Neural cell (in vitro differentiated cells): Measurements from ENCODE around the gene ANAPC2. TPM values are rescaled to one million over a fixed set of nuclear protein-coding genes. Genes with fewer than 3 reads are reported as not detected.

Experiments
- H2AFZ ChIP-seq: fragments of 200-600, 300-800 bp; sonication (generic), shearing (Covaris generic); 2 replicates; pipeline ENCODE4 v1.6.0; 2014; ENCODE audit warnings: low read depth, mild to moderate bottlenecking, antibody characterized with exemption, low read length, moderate library complexity
- H3F3A ChIP-seq: fragments of 200-600 bp; shearing (Covaris generic); 2 replicates; pipeline ENCODE4 v1.6.1; 2016; ENCODE audit warnings: mild to moderate bottlenecking, moderate library complexity, mixed read lengths, antibody characterized with exemption, low read length; ENCODE audit not compliant: insufficient read depth, poor library complexity, severe bottlenecking
- H3K27ac ChIP-seq: fragments of 200-600, 300-800 bp; sonication (generic), shearing (Covaris generic); 2 replicates; pipeline ENCODE4 v1.5.1; 2014; ENCODE audit warnings: mild to moderate bottlenecking, low read length, moderate library complexity
- H3K27me3 ChIP-seq: fragments of 300-800, 200-600 bp; sonication (generic), shearing (Covaris generic); 2 replicates; pipeline ENCODE4 v1.6.0; 2014; ENCODE audit warnings: mild to moderate bottlenecking, low read depth, low read length, moderate library complexity; ENCODE audit not compliant: insufficient read depth
- H3K36me3 ChIP-seq: fragments of 300-800, 200-600 bp; sonication (generic), shearing (Covaris generic); 2 replicates; pipeline ENCODE4 v1.5.1; 2014; ENCODE audit warnings: mild to moderate bottlenecking, antibody characterized with exemption, low read length, moderate library complexity; ENCODE audit not compliant: insufficient read depth
- H3K4me2 ChIP-seq: fragments of 300-800, 200-600 bp; sonication (generic), shearing (Covaris generic); 2 replicates; pipeline ENCODE4 v1.6.0; 2014; ENCODE audit warnings: mild to moderate bottlenecking, low read length
- H3K4me3 ChIP-seq: fragments of 300-800, 200-600 bp; sonication (generic), shearing (Covaris generic); 2 replicates; pipeline ENCODE4 v1.5.1; 2014; ENCODE audit warnings: mild to moderate bottlenecking, low read length, moderate library complexity
- H3K79me2 ChIP-seq: fragments of 200-600 bp; shearing (Covaris generic); replicated peaks from 2 replicates; pipeline ENCODE4 v1.6.0; 2014; ENCODE audit warnings: mild to moderate bottlenecking, low read length, moderate library complexity; ENCODE audit not compliant: insufficient read depth
- H3K9ac ChIP-seq: fragments of 300-800, 200-600 bp; sonication (generic), shearing (Covaris generic); 2 replicates; pipeline ENCODE4 v1.6.1; 2016; ENCODE audit warnings: mild to moderate bottlenecking, low read length, mixed read lengths
- H3K9me2 ChIP-seq: fragments of 200-600 bp; shearing (Covaris generic); 2 replicates; pipeline ENCODE4 v1.6.1; 2016; ENCODE audit warnings: mild to moderate bottlenecking, low read length, mixed read lengths; ENCODE audit not compliant: insufficient read depth
- H3K9me3 ChIP-seq: fragments of 200-600, 300-800 bp; sonication (generic), shearing (Covaris generic); 2 replicates; pipeline ENCODE4 v1.6.1; 2016; ENCODE audit warnings: mild to moderate bottlenecking, mixed run types, low read length, moderate library complexity, mixed read lengths
- H4K20me1 ChIP-seq: fragments of 200-600 bp; shearing (Covaris generic); 2 replicates; pipeline ENCODE4 v1.6.1; 2016; ENCODE audit warnings: mild to moderate bottlenecking, mixed run types; ENCODE audit not compliant: insufficient read depth
- CTCF ChIP-seq: fragments of 450-650 bp; IDR thresholded peaks from 2 replicates; pipeline ENCODE4 v1.5.1; 2014; ENCODE audit warnings: antibody characterized with exemption, mild to moderate bottlenecking, moderate library complexity; ENCODE audit not compliant: poor library complexity, severe bottlenecking
- EP300 ChIP-seq: fragments of 450-650 bp; conservative IDR thresholded peaks from 2 replicates; pipeline ENCODE4 v1.6.1; 2014; ENCODE audit warnings: antibody characterized with exemption, mild to moderate bottlenecking, moderate library complexity; ENCODE audit not compliant: poor library complexity, severe bottlenecking
- EZH2 ChIP-seq: fragments of 200-600, 300-800 bp; shearing (Covaris generic), sonication (generic); IDR thresholded peaks from 2 replicates; pipeline ENCODE4 v1.6.1; 2014; ENCODE audit warnings: antibody characterized with exemption, low read length, borderline replicate concordance, mild to moderate bottlenecking; ENCODE audit not compliant: insufficient read depth, poor library complexity, severe bottlenecking
- MXI1 ChIP-seq: fragments of 450-650 bp; conservative IDR thresholded peaks from 2 replicates; pipeline ENCODE4 v1.6.1; 2014; ENCODE audit warnings: antibody characterized with exemption, mild to moderate bottlenecking; ENCODE audit not compliant: poor library complexity, severe bottlenecking
- POLR2AphosphoS5 ChIP-seq: IDR thresholded peaks from 2 replicates; pipeline ENCODE4 v1.6.1; 2012
- RAD21 ChIP-seq: fragments of 450-650 bp; conservative IDR thresholded peaks from 2 replicates; pipeline ENCODE4 v1.6.1; 2014; ENCODE audit warnings: antibody characterized with exemption, mild to moderate bottlenecking, moderate library complexity
- REST ChIP-seq: IDR thresholded peaks from 2 replicates; pipeline ENCODE4 v1.6.1; 2012; ENCODE audit warnings: borderline replicate concordance
- SMC3 ChIP-seq: fragments of 450-650 bp; conservative IDR thresholded peaks from 2 replicates; pipeline ENCODE4 v1.6.1; 2014; ENCODE audit warnings: antibody characterized with exemption, mild to moderate bottlenecking, moderate library complexity; ENCODE audit not compliant: poor library complexity
- TAF1 ChIP-seq: IDR thresholded peaks from 2 replicates; pipeline ENCODE4 v1.6.1; 2012; ENCODE audit warnings: low read depth
- polyA plus RNA-seq: library from polyadenylated mRNA; depleted of rRNA; stranded (reverse); fragments of >200 nt; gene quantifications from 2 replicates; pipeline ENCODE4 v1.2.3, GENCODE V29; 2014

The ANAPC2 gene
- polyA plus RNA-seq, 1 donor from 2014 or later: 38.1 TPM

- Histone ChIP-seq H3K9me2 (no peaks in the 10 kb centered on the region), H3K36me3 (no peaks in the 10 kb centered on the region), H3K27ac (no peak overlapping the region), H3K79me2 (no peaks in the 10 kb centered on the region), H3F3A (no peaks in the 10 kb centered on the region), H4K20me1 (no peaks in the 10 kb centered on the region), H2AFZ (no peak overlapping the region), H3K27me3 (peaks cover 79% of the 10 kb centered on the region), H3K9ac (no peak overlapping the region), H3K4me2 (no peak overlapping the region), H3K4me3 (no peak overlapping the region), H3K9me3 (no peaks in the 10 kb centered on the region)
- TF ChIP-seq EP300 (no peak), MXI1 (no peak), EZH2 (no peak), TAF1 (no peak), CTCF (no peak), SMC3 (no peak), POLR2AphosphoS5 (no peak), REST (no peak), RAD21 (no peak)
Measured at GRCh38 chr9:137163805-137164204, 24.6 kb downstream of the ANAPC2 start.

GRCh38 chr9:137163365-137163715 lies 25.0 kb downstream of the ANAPC2 start:
- Histone ChIP-seq H3K4me2 (no peak overlapping the region), H3K27ac (no peak overlapping the region), H3K27me3 (peaks cover 84% of the 10 kb centered on the region), H4K20me1 (no peaks in the 10 kb centered on the region), H3K36me3 (no peaks in the 10 kb centered on the region), H3K9me2 (no peaks in the 10 kb centered on the region), H3K79me2 (no peaks in the 10 kb centered on the region), H3F3A (no peaks in the 10 kb centered on the region), H3K9ac (no peak overlapping the region), H3K4me3 (peak overlapping the region; percentile 44), H3K9me3 (no peaks in the 10 kb centered on the region), H2AFZ (no peak overlapping the region)
- TF ChIP-seq CTCF (no peak), MXI1 (no peak), EZH2 (no peak), RAD21 (no peak), TAF1 (no peak), SMC3 (no peak), POLR2AphosphoS5 (no peak), EP300 (no peak), REST (no peak)
